HEK293 (cell line): Measurements from ENCODE around the gene TGFB1.

Experiments used
- CTCF ChIA-PET: fragments of 350-600 bp; formaldehyde crosslinking; extraction: SDS; loops from one replicate; lab custom pipeline; 2021; ENCODE audit warnings: antibody characterized with exemption; lab: Yijun Ruan, JAX
- POLR2A ChIA-PET: fragments of 300-600 bp; formaldehyde crosslinking; extraction: SDS; loops from one replicate; lab custom pipeline; 2020; ENCODE audit warnings: antibody characterized with exemption, inconsistent platforms; lab: Yijun Ruan, JAX
- H3K27ac ChIP-seq: fragments of 200-500 bp; sonication (Bioruptor generic); 2 replicates; pipeline ENCODE4 v1.5.1; 2014; ENCODE audit warnings: low read depth, low read length, control low read depth, inconsistent platforms; ENCODE audit errors: extremely low read depth
- H3K36me3 ChIP-seq, 2 experiments: fragments of 200-500 bp in 1 of 2; sonication (Bioruptor generic) in 1 of 2; 1 replicate in 1 of 2; 2 replicates in 1 of 2; pipeline ENCODE4 v1.5.1; 2014 to 2017; ENCODE audit warnings: inconsistent platforms in 2 of 2, low read length in 2 of 2; ENCODE audit not compliant: control insufficient read depth in 2 of 2, insufficient read depth in 1 of 2
- H3K4me1 ChIP-seq: fragments of 200-500 bp; sonication (Bioruptor generic); 2 replicates; pipeline ENCODE4 v1.5.1; 2014; ENCODE audit warnings: mild to moderate bottlenecking, low read length, inconsistent platforms; ENCODE audit not compliant: control insufficient read depth, insufficient read depth
- H3K4me3 ChIP-seq: 2 replicates; pipeline ENCODE4 v1.5.1; 2011; ENCODE audit warnings: low read depth, mild to moderate bottlenecking, control low read depth, low read length, moderate library complexity
- H3K9me3 ChIP-seq: fragments of 200-500 bp; sonication (Bioruptor generic); 2 replicates; pipeline ENCODE4 v1.5.1; 2014; ENCODE audit warnings: low read depth, low read length, inconsistent platforms; ENCODE audit not compliant: control insufficient read depth, insufficient read depth
- KLF7 ChIP-seq: fragments of 450-650 bp; formaldehyde crosslinking; IDR thresholded peaks from 2 replicates; pipeline ENCODE4 v1.5.1; 2016; ENCODE audit warnings: missing biosample characterization, missing genetic modification characterization, borderline replicate concordance
- OSR2 ChIP-seq: fragments of 450-650 bp; formaldehyde crosslinking; IDR thresholded peaks from 2 replicates; pipeline ENCODE4 v1.5.1; 2016; ENCODE audit warnings: missing biosample characterization, missing genetic modification characterization
- TCF7L2 ChIP-seq: IDR thresholded peaks from 2 replicates; pipeline ENCODE4 v1.6.1; 2011; ENCODE audit warnings: low read depth, mild to moderate bottlenecking, inconsistent platforms, low read length, moderate library complexity, borderline replicate concordance
- YY1 ChIP-seq: fragments of 450-650 bp; formaldehyde crosslinking; IDR thresholded peaks from 2 replicates; pipeline ENCODE4 v1.5.1; 2018; ENCODE audit warnings: missing biosample characterization, missing genetic modification characterization
- ZFHX2 ChIP-seq: fragments of 450-650 bp; formaldehyde crosslinking; conservative IDR thresholded peaks from 2 replicates; pipeline ENCODE4 v1.5.1; 2016; ENCODE audit warnings: missing biosample characterization, missing genetic modification characterization
- ZFP37 ChIP-seq: fragments of 450-650 bp; formaldehyde crosslinking; IDR thresholded peaks from 2 replicates; pipeline ENCODE4 v1.5.1; 2016; ENCODE audit warnings: missing biosample characterization, missing genetic modification characterization
- ZFP41 ChIP-seq: fragments of 450-650 bp; formaldehyde crosslinking; IDR thresholded peaks from 2 replicates; pipeline ENCODE4 v1.5.1; 2016; ENCODE audit warnings: missing biosample characterization, missing genetic modification characterization, borderline replicate concordance
- ZNF155 ChIP-seq: fragments of 450-650 bp; formaldehyde crosslinking; IDR thresholded peaks from 2 replicates; pipeline ENCODE4 v1.5.1; 2016; ENCODE audit warnings: missing biosample characterization, missing genetic modification characterization
- ZNF169 ChIP-seq: fragments of 450-650 bp; formaldehyde crosslinking; IDR thresholded peaks from 2 replicates; pipeline ENCODE4 v1.5.1; 2016; ENCODE audit warnings: missing biosample characterization, missing genetic modification characterization
- ZNF175 ChIP-seq: fragments of 450-650 bp; formaldehyde crosslinking; IDR thresholded peaks from 2 replicates; pipeline ENCODE4 v1.5.1; 2016; ENCODE audit warnings: missing biosample characterization, missing genetic modification characterization
- ZNF324 ChIP-seq: fragments of 450-650 bp; formaldehyde crosslinking; IDR thresholded peaks from 2 replicates; pipeline ENCODE4 v1.5.1; 2016; ENCODE audit warnings: missing biosample characterization, missing genetic modification characterization
- ZNF426 ChIP-seq: fragments of 450-650 bp; formaldehyde crosslinking; IDR thresholded peaks from 2 replicates; pipeline ENCODE4 v1.5.1; 2017; ENCODE audit warnings: missing biosample characterization, missing genetic modification characterization, mild to moderate bottlenecking, inconsistent platforms, moderate library complexity
- ZNF473 ChIP-seq: fragments of 450-650 bp; formaldehyde crosslinking; IDR thresholded peaks from 2 replicates; pipeline ENCODE4 v1.5.1; 2017; ENCODE audit warnings: missing biosample characterization, missing genetic modification characterization
- ZNF529 ChIP-seq: fragments of 450-650 bp; formaldehyde crosslinking; IDR thresholded peaks from 2 replicates; pipeline ENCODE4 v1.5.1; 2017; ENCODE audit warnings: missing genetic modification characterization, missing biosample characterization; ENCODE audit not compliant: insufficient replicate concordance
- ZNF660 ChIP-seq: fragments of 450-650 bp; IDR thresholded peaks from 2 replicates; pipeline ENCODE4 v1.5.1; 2018; ENCODE audit warnings: missing biosample characterization, mild to moderate bottlenecking, missing genetic modification characterization
- ZNF701 ChIP-seq: fragments of 450-650 bp; formaldehyde crosslinking; IDR thresholded peaks from 2 replicates; pipeline ENCODE4 v1.5.1; 2016; ENCODE audit warnings: missing biosample characterization, missing genetic modification characterization
- TF ChIP-seq, protein P1 (sequence below): fragments of 450-650 bp; formaldehyde crosslinking; IDR thresholded peaks from 2 replicates; pipeline ENCODE4 v1.5.1; 2016; ENCODE audit warnings: missing biosample characterization, missing genetic modification characterization
- TF ChIP-seq, protein P2 (sequence below): fragments of 450-650 bp; formaldehyde crosslinking; IDR thresholded peaks from 2 replicates; pipeline ENCODE4 v1.5.1; 2016; ENCODE audit warnings: missing biosample characterization, missing genetic modification characterization
- TF ChIP-seq, protein P3 (sequence below): fragments of 450-650 bp; IDR thresholded peaks from 2 replicates; pipeline ENCODE4 v1.5.1; 2018; ENCODE audit warnings: missing biosample characterization, mild to moderate bottlenecking, missing genetic modification characterization
- TF ChIP-seq, protein P4 (sequence below): fragments of 450-650 bp; formaldehyde crosslinking; conservative IDR thresholded peaks from 2 replicates; pipeline ENCODE4 v1.5.1; 2016; ENCODE audit warnings: low read depth, missing biosample characterization, missing genetic modification characterization

TGFB1 gene

DNA sequence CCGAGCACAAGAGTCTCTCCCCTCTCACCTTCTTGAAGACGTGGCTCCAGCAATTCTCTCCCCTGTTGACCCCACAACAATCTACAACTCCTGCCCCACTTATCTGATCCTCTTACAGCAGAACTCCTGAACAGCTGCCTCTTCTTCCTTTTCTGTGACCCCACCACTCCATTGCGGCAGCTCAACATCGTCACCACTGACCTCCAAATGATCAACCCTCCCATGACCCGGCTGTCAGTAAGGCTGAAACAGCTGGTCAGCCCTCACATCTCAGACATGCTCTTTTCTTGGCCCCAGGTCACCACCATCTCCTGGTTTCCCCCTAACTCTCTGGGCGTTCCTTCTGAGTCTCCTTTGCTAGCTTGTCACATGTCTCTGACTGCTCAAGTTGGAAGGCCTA is 41.6 kb upstream of the TGFB1 start:
- peaks cover 11% of the 10 kb centered on the region; the same call in 1 of the 2 replicates for H3K4me1 ChIP-seq
- TF ChIP-seq, protein P1, sequence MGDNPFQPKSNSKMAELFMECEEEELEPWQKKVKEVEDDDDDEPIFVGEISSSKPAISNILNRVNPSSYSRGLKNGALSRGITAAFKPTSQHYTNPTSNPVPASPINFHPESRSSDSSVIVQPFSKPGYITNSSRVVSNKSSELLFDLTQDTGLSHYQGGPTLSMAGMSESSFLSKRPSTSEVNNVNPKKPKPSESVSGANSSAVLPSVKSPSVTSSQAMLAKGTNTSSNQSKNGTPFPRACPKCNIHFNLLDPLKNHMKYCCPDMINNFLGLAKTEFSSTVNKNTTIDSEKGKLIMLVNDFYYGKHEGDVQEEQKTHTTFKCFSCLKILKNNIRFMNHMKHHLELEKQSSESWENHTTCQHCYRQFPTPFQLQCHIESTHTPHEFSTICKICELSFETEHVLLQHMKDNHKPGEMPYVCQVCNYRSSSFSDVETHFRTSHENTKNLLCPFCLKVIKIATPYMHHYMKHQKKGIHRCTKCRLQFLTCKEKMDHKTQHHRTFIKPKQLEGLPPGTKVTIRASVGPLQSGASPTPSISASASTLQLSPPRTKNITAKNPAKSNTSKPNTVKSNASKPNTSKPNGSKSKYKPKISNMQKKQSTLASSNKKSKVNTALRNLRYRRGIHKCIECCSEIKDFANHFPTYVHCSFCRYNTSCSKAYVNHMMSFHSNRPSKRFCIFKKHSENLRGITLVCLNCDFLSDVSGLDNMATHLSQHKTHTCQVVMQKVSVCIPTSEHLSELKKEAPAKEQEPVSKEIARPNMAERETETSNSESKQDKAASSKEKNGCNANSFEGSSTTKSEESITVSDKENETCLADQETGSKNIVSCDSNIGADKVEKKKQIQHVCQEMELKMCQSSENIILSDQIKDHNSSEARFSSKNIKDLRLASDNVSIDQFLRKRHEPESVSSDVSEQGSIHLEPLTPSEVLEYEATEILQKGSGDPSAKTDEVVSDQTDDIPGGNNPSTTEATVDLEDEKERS (tag by site-specific recombination), result no peak
- TF ChIP-seq ZFP41 (tag by site-specific recombination) (no peak), TCF7L2 (no peak), ZNF473 (tag by site-specific recombination) (no peak), ZFP37 (no peak), ZNF175 (tag by site-specific recombination) (no peak), OSR2 (no peak), ZNF324 (no peak), ZNF701 (tag by site-specific recombination) (no peak), ZNF426 (tag by site-specific recombination) (no peak), ZFHX2 (tag by site-specific recombination) (no peak), ZNF529 (tag by site-specific recombination) (no peak), KLF7 (tag by site-specific recombination) (no peak), ZNF660 (tag by site-specific recombination) (no peak), YY1 (no peak), ZNF155 (tag by site-specific recombination) (no peak), ZNF169 (tag by site-specific recombination) (no peak)
- TF ChIP-seq, protein P2, sequence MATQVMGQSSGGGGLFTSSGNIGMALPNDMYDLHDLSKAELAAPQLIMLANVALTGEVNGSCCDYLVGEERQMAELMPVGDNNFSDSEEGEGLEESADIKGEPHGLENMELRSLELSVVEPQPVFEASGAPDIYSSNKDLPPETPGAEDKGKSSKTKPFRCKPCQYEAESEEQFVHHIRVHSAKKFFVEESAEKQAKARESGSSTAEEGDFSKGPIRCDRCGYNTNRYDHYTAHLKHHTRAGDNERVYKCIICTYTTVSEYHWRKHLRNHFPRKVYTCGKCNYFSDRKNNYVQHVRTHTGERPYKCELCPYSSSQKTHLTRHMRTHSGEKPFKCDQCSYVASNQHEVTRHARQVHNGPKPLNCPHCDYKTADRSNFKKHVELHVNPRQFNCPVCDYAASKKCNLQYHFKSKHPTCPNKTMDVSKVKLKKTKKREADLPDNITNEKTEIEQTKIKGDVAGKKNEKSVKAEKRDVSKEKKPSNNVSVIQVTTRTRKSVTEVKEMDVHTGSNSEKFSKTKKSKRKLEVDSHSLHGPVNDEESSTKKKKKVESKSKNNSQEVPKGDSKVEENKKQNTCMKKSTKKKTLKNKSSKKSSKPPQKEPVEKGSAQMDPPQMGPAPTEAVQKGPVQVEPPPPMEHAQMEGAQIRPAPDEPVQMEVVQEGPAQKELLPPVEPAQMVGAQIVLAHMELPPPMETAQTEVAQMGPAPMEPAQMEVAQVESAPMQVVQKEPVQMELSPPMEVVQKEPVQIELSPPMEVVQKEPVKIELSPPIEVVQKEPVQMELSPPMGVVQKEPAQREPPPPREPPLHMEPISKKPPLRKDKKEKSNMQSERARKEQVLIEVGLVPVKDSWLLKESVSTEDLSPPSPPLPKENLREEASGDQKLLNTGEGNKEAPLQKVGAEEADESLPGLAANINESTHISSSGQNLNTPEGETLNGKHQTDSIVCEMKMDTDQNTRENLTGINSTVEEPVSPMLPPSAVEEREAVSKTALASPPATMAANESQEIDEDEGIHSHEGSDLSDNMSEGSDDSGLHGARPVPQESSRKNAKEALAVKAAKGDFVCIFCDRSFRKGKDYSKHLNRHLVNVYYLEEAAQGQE (tag by site-specific recombination), result no peak
- TF ChIP-seq, protein P3, sequence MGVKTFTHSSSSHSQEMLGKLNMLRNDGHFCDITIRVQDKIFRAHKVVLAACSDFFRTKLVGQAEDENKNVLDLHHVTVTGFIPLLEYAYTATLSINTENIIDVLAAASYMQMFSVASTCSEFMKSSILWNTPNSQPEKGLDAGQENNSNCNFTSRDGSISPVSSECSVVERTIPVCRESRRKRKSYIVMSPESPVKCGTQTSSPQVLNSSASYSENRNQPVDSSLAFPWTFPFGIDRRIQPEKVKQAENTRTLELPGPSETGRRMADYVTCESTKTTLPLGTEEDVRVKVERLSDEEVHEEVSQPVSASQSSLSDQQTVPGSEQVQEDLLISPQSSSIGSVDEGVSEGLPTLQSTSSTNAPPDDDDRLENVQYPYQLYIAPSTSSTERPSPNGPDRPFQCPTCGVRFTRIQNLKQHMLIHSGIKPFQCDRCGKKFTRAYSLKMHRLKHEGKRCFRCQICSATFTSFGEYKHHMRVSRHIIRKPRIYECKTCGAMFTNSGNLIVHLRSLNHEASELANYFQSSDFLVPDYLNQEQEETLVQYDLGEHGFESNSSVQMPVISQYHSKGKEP (tag by site-specific recombination), result no peak
- TF ChIP-seq, protein P4, sequence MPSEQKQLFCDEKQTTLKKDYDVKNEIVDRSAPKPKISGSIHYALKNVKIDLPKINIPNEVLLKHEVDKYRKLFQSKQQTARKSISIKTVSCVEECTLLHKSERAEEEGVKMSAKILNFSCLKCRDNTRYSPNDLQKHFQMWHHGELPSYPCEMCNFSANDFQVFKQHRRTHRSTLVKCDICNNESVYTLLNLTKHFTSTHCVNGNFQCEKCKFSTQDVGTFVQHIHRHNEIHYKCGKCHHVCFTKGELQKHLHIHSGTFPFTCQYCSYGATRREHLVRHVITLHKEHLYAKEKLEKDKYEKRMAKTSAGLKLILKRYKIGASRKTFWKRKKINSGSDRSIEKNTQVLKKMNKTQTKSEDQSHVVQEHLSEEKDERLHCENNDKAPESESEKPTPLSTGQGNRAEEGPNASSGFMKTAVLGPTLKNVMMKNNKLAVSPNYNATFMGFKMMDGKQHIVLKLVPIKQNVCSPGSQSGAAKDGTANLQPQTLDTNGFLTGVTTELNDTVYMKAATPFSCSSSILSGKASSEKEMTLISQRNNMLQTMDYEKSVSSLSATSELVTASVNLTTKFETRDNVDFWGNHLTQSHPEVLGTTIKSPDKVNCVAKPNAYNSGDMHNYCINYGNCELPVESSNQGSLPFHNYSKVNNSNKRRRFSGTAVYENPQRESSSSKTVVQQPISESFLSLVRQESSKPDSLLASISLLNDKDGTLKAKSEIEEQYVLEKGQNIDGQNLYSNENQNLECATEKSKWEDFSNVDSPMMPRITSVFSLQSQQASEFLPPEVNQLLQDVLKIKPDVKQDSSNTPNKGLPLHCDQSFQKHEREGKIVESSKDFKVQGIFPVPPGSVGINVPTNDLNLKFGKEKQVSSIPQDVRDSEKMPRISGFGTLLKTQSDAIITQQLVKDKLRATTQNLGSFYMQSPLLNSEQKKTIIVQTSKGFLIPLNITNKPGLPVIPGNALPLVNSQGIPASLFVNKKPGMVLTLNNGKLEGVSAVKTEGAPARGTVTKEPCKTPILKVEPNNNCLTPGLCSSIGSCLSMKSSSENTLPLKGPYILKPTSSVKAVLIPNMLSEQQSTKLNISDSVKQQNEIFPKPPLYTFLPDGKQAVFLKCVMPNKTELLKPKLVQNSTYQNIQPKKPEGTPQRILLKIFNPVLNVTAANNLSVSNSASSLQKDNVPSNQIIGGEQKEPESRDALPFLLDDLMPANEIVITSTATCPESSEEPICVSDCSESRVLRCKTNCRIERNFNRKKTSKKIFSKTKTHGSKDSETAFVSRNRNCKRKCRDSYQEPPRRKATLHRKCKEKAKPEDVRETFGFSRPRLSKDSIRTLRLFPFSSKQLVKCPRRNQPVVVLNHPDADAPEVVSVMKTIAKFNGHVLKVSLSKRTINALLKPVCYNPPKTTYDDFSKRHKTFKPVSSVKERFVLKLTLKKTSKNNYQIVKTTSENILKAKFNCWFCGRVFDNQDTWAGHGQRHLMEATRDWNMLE, result no peak
- peaks cover 17% of the 10 kb centered on the region in 2 experiments for H3K36me3 ChIP-seq
- no peak overlapping the region for H3K27ac ChIP-seq
- ChIA-PET POLR2A (interaction anchor here (0.7 to 0.9 kb wide), 2 partner anchors 45 to 53 kb away, joined by 3 read pairs; partner anchors contain the start of gene DMAC2), CTCF (interaction anchor here (0.7 to 1.0 kb wide), 2 partner anchors 15 to 1042 kb away, joined by 3 read pairs; no protein-coding TSS in a partner anchor)
- no peaks in the 10 kb centered on the region for H3K9me3 ChIP-seq
- no peak overlapping the region for H3K4me3 ChIP-seq
